Natural killer cell (primary cell): ENCODE measurements around the gene GUCY1A2. TPM values are rescaled to one million over a fixed set of nuclear protein-coding genes. Genes with fewer than 3 reads are reported as not detected.

Experiments
- ATAC-seq, 3 donors: fragments of 150-1000 bp in 2 of 3; fragments of 200-7000 bp in 1 of 3; cut with Tn5 transposase; 1 replicate in 1 of 3; 2 replicates in 2 of 3; pipeline ENCODE4 v1.10.0; 2021; ENCODE audit warnings: mild to moderate bottlenecking in 2 of 3, moderate library complexity in 2 of 3
- DNase-seq, 2 donors: peaks; one replicate each; pipeline versions ENCODE4 v3.0.0 to v3.0.0-alpha.2; 2013 to 2021; ENCODE audit warnings: mixed read lengths in 1 of 2
- H3K27ac ChIP-seq: one replicate; pipeline ENCODE4 v1.5.1; 2013; ENCODE audit warnings: mild to moderate bottlenecking, low read length
- H3K27me3 ChIP-seq: one replicate; pipeline ENCODE4 v1.6.1; 2013; ENCODE audit warnings: low read length; ENCODE audit not compliant: control insufficient read depth, insufficient read depth
- H3K36me3 ChIP-seq: one replicate; pipeline ENCODE4 v1.6.1; 2013; ENCODE audit warnings: low read length; ENCODE audit not compliant: control insufficient read depth, insufficient read depth
- H3K4me1 ChIP-seq: one replicate; pipeline ENCODE4 v1.6.1; 2013; ENCODE audit warnings: low read length; ENCODE audit not compliant: control insufficient read depth, insufficient read depth
- H3K4me3 ChIP-seq: one replicate; pipeline ENCODE4 v1.5.1; 2013; ENCODE audit warnings: low read length
- H3K9me3 ChIP-seq: one replicate; pipeline ENCODE4 v1.6.1; 2013; ENCODE audit warnings: low read length; ENCODE audit not compliant: control insufficient read depth, insufficient read depth
- H3K27ac Mint-ChIP-seq, 2 donors: one replicate each; pipeline ENCODE4 v1.8.0; 2022; ENCODE audit warnings: mild to moderate bottlenecking in 2 of 2, mixed read lengths in 2 of 2, moderate library complexity in 1 of 2
- H3K27me3 Mint-ChIP-seq, 2 donors: one replicate each; pipeline ENCODE4 v1.8.0; 2022; ENCODE audit warnings: low read depth in 2 of 2, mixed read lengths in 2 of 2
- H3K36me3 Mint-ChIP-seq: one replicate; pipeline ENCODE4 v1.8.0; 2022; ENCODE audit warnings: mixed read lengths
- H3K4me1 Mint-ChIP-seq, 2 donors: one replicate each; pipeline ENCODE4 v1.8.0; 2022; ENCODE audit warnings: mixed read lengths in 2 of 2
- H3K4me3 Mint-ChIP-seq: one replicate; pipeline ENCODE4 v1.8.0; 2022; ENCODE audit warnings: mild to moderate bottlenecking, moderate library complexity, mixed read lengths
- H3K9me3 Mint-ChIP-seq, 2 donors: one replicate each; pipeline ENCODE4 v1.8.0; 2022; ENCODE audit warnings: mixed read lengths in 2 of 2
- WGBS: methylation state at CpG from one replicate; pipeline ENCODE4 v1.1.7; 2013; ENCODE audit warnings: missing lambda C conversion rate; ENCODE audit not compliant: insufficient coverage; 5-methylcytosine and 5-hydroxymethylcytosine counted together
- intact Hi-C: fragments of 100-400 bp; cut with micrococcal nuclease; formaldehyde crosslinking; loops from one replicate; pipeline ENCODE4 v1.14.2; 2022
- total RNA-seq, 4 donors: library from RNA; stranded (reverse); fragments of 120-200 nt in 1 of 4; gene quantifications; one replicate each; pipeline versions ENCODE4 v1.2.3 to v1.2.4, GENCODE V29; 2013 to 2022
- TF ChIP-seq, protein P1 (sequence below): fragments of 200-600 bp; IDR thresholded peaks from one replicate; pipeline ENCODE4 v1.8.0; 2022; ENCODE audit warnings: antibody characterized with exemption

The GUCY1A2 gene
- total RNA-seq, 3 donors from 2014 or later (not counting 1 experiment from before 2014, with no cell fraction given): 0.15 TPM; not detected in 2

DNA sequence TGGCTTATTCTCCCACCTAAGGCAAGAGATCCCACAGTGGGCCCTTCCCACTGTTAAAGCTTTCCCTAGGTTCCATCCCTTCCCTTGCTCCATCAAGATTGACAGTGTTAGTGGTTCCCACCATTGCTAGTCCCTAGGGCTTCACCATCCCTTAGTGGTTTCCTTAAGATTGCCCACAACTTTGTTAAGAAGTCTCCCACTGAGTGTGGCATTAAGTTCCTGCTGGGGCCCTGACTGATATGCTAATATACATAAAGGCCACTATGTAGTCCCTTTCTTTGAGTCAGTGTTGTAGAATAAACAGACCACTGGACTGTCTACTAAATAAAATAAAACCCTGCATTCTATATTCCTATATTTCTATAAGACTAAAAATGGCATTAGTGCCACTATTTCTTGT lies 176.1 kb downstream of the GUCY1A2 start:
- peaks cover 9 to 23% of the 10 kb centered on the region in 2 donors for H3K9me3 Mint-ChIP-seq

DNA sequence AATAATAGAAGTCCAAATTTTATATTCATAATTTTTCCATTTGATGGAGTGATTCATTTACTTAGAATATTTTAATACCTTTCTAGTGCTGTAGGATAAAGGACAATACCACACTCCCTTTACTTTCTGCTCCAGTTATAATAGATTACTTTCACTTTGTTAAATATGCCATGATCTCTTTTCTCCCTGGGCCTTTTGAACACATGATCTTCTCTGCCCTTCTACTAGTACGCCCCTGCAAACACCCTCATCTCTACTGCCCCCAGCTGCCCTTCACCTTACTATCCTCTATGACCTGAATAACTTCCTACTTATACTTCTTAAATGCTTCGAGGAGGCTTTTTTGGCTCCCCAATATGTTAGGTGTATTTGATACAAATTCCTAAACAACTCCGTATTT lies 177.3 kb downstream of the GUCY1A2 start:
- Mint-ChIP-seq H3K27ac (no peak overlapping the region), H3K4me3 (no peak overlapping the region), H3K27me3 (no peaks in the 10 kb centered on the region), H3K36me3 (no peaks in the 10 kb centered on the region), H3K9me3 (peaks cover 9 to 25% of the 10 kb centered on the region in 2 donors), H3K4me1 (no peaks in the 10 kb centered on the region)
- Histone ChIP-seq H3K27ac (no peak overlapping the region), H3K4me1 (no peaks in the 10 kb centered on the region), H3K36me3 (no peaks in the 10 kb centered on the region), H3K4me3 (no peak overlapping the region), H3K9me3 (peaks cover 3% of the 10 kb centered on the region), H3K27me3 (no peaks in the 10 kb centered on the region)
- 72% methylated on average over 1 of the region's 3 CpGs for WGBS
- intact Hi-C loops: no loop called here
- ATAC-seq (no peak), DNase-seq (no peak)
- TF ChIP-seq, protein P1, sequence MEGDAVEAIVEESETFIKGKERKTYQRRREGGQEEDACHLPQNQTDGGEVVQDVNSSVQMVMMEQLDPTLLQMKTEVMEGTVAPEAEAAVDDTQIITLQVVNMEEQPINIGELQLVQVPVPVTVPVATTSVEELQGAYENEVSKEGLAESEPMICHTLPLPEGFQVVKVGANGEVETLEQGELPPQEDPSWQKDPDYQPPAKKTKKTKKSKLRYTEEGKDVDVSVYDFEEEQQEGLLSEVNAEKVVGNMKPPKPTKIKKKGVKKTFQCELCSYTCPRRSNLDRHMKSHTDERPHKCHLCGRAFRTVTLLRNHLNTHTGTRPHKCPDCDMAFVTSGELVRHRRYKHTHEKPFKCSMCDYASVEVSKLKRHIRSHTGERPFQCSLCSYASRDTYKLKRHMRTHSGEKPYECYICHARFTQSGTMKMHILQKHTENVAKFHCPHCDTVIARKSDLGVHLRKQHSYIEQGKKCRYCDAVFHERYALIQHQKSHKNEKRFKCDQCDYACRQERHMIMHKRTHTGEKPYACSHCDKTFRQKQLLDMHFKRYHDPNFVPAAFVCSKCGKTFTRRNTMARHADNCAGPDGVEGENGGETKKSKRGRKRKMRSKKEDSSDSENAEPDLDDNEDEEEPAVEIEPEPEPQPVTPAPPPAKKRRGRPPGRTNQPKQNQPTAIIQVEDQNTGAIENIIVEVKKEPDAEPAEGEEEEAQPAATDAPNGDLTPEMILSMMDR: no peak

More for the DNA sequence above, 176.1 kb downstream of the GUCY1A2 start:
- H3K4me3 ChIP-seq: no peak overlapping the region
- Mint-ChIP-seq H3K36me3 (no peaks in the 10 kb centered on the region), H3K4me1 (no peaks in the 10 kb centered on the region), H3K27me3 (no peaks in the 10 kb centered on the region), H3K4me3 (no peak overlapping the region), H3K27ac (no peak overlapping the region)
- ATAC-seq: no peak
- no peaks in the 10 kb centered on the region for H3K36me3 ChIP-seq
- no peaks in the 10 kb centered on the region for H3K4me1 ChIP-seq
- no peak for DNase-seq
- peaks cover 3% of the 10 kb centered on the region for H3K9me3 ChIP-seq
- H3K27me3 ChIP-seq: no peaks in the 10 kb centered on the region
- TF ChIP-seq, protein P1: no peak
- intact Hi-C loops: no loop called here
- H3K27ac ChIP-seq: no peak overlapping the region

DNA sequence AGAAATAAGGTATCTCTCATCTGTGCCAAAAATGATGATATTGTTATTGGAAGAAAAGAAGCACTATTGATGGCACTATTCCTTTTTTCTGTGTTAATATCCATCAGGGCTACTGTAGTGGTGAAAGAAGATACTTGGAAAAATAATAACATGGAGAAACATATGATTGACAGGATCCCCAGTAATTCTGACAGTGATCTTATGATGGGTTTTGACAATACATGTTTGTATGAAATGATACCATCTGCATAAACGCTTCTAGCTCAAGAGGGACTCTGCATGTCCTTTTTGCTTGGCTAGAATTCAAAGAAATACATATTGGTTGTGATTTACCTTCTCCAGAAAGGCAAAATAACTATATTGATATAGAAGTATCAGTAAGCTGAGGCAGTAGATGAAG lies 178.1 kb downstream of the GUCY1A2 start:
- no peaks in the 10 kb centered on the region for H3K4me1 Mint-ChIP-seq
- no peaks in the 10 kb centered on the region for H3K36me3 Mint-ChIP-seq
- Histone ChIP-seq H3K36me3 (no peaks in the 10 kb centered on the region), H3K9me3 (peaks cover 3% of the 10 kb centered on the region), H3K27me3 (no peaks in the 10 kb centered on the region), H3K4me3 (no peak overlapping the region), H3K27ac (no peak overlapping the region), H3K4me1 (no peaks in the 10 kb centered on the region)
- ATAC-seq: no peak
- 100% methylated on average over 1 of the region's 1 CpG for WGBS
- no peak for DNase-seq
- no peak overlapping the region for H3K27ac Mint-ChIP-seq
- H3K9me3 Mint-ChIP-seq: peaks cover 12 to 29% of the 10 kb centered on the region in 2 donors
- H3K27me3 Mint-ChIP-seq: no peaks in the 10 kb centered on the region
- intact Hi-C loops: no loop called here
- no peak overlapping the region for H3K4me3 Mint-ChIP-seq
- TF ChIP-seq, protein P1: no peak

DNA sequence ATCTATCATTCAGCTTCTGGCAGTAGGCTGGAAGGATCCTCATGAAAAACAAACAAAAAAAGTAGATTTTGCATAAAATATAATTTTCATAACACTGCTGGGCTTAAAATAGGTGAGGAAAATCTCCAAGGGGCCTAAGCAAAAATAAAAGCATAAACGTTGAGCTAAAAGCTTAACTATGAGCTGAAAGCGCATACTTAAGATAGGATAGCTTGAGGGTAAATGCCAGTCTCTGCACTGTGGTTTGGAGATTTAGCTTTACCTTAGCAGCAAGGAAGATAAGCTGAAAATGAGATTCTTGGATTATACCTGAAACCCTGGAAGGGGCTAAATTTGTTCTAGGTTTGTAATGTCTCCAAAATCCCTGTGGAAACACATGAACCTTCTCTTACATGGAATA lies 183.7 kb downstream of the GUCY1A2 start:
- intact Hi-C loops: no loop called here
- no peaks in the 10 kb centered on the region for H3K27me3 ChIP-seq
- H3K27ac ChIP-seq: no peak overlapping the region
- TF ChIP-seq, protein P1: no peak
- WGBS: 76% methylated on average over 2 of the region's 2 CpGs
- no peaks in the 10 kb centered on the region for H3K36me3 Mint-ChIP-seq
- no peaks in the 10 kb centered on the region for H3K4me1 ChIP-seq
- ATAC-seq (no peak), DNase-seq (no peak)
- H3K27me3 Mint-ChIP-seq: no peaks in the 10 kb centered on the region
- no peak overlapping the region for H3K27ac Mint-ChIP-seq
- peaks cover 14 to 22% of the 10 kb centered on the region in 2 donors for H3K9me3 Mint-ChIP-seq
- H3K9me3 ChIP-seq: no peaks in the 10 kb centered on the region
- H3K36me3 ChIP-seq: no peaks in the 10 kb centered on the region
- no peaks in the 10 kb centered on the region for H3K4me1 Mint-ChIP-seq
- H3K4me3 Mint-ChIP-seq: no peak overlapping the region
- no peak overlapping the region for H3K4me3 ChIP-seq
